GM19193 (cell line): ENCODE data around the gene FDXACB1.

ENCODE experiments used
- POLR2A ChIP-seq: IDR thresholded peaks from 4 replicates; pipeline ENCODE4 v1.6.1; 2011; ENCODE audit not compliant: insufficient read depth, insufficient read length; ENCODE audit errors: extremely low read depth

FDXACB1 gene

DNA sequence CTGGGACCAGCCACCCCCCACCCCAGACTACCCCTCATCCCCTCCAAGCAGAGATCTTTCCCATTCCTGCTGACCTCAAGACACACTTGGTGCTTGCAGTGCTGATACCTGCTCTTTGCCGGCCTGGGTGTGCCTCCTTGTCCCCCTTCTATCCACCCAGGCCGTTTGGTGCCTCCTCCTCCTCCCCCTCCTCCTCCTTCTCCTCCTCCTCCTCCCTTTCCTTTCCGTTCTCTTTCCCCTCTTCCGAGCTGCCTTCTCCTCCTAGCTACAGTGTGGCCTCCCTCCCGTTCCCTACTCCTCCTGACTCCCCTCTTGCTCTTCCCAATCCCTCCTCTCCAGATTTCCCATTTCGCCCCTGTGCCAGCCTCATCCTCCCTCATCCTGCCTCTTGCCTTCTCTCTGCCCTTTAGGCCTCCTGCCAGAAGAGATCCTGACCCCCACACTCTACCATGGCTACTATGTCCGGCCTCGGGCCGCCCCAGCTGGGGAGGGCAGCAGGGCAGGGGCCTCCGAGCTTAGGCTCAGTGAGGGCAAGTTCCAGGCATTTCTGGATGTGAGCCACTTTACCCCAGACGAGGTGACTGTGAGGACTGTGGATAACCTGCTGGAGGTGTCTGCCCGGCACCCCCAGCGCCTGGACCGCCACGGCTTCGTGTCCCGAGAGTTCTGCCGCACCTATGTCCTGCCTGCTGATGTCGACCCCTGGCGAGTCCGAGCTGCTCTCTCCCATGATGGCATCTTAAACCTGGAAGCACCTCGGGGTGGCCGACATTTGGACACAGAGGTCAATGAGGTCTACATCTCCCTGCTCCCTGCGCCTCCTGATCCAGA, 34.3 kb upstream of the FDXACB1 start:
- no peak for TF ChIP-seq POLR2A

DNA sequence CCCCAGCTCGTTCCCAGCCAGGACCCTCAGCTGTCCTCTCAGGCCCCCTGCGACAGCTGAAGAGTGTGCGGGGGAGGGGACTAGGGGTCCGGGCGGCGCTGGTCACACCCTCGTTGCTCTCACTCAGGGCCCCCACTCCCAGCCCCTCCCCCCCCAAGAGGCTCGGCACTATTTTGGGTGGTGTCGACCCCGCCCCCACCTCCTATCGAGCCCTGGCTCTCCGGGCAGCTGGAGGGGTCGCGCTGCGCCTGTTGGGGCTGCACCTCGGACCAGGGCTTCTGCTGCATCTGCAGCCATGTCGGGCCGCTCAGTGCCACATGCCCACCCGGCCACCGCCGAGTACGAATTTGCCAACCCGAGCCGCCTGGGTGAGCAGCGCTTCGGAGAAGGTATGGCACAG, 33.6 kb upstream of the FDXACB1 start, which contains the start of gene HSPB2:
Gene HSPB2 (plus strand): TSS at position 200 of the 400 bp plus-strand sequence. CDS start 96 bp downstream, at position 296.
- TF ChIP-seq POLR2A, result no peak

DNA sequence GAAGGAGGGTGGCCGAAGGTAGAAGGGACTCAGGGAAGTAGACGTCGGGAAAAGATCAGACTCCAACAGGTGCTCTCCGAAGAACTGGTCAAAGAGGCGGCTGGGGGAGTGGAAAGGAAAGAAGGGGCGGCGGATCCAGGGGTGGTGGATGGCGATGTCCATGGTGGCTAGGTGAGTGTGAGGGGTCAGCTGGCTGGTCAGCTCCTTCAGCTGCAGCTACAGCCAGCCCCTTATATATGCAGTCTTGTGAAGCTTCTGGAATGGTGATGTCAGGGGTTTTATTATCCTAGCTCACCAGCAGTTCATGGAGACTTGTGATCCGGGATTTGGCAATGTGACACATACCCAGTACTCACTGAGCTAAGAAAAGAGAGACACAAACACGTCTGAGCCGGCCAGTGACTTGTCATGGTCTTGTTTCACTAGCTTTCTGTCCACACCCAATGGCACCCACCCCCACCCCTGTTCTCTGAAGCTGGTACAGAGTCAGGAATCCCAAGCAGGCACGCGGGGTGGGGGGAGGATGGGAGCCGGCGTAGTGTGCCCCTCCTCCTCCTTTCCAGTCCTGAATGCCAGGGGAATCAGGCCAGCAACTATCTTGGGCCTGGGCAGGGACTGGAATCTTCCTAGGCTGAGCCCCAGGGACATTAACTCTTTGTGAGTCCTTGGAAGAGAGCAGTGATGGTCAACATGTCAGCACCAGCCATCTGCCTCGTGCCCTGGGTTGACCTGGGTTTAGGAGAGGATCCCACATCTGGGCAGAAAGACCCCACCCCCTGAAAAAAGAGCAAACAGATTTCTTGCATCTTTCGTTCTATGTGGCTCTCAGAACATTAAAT, 32.8 kb upstream of the FDXACB1 start, which contains the start of gene CRYAB:
Gene CRYAB (minus strand): TSS at position 208 of the 839 bp plus-strand sequence. CDS start 46 bp downstream, at position 162.
- no peak for TF ChIP-seq POLR2A

DNA sequence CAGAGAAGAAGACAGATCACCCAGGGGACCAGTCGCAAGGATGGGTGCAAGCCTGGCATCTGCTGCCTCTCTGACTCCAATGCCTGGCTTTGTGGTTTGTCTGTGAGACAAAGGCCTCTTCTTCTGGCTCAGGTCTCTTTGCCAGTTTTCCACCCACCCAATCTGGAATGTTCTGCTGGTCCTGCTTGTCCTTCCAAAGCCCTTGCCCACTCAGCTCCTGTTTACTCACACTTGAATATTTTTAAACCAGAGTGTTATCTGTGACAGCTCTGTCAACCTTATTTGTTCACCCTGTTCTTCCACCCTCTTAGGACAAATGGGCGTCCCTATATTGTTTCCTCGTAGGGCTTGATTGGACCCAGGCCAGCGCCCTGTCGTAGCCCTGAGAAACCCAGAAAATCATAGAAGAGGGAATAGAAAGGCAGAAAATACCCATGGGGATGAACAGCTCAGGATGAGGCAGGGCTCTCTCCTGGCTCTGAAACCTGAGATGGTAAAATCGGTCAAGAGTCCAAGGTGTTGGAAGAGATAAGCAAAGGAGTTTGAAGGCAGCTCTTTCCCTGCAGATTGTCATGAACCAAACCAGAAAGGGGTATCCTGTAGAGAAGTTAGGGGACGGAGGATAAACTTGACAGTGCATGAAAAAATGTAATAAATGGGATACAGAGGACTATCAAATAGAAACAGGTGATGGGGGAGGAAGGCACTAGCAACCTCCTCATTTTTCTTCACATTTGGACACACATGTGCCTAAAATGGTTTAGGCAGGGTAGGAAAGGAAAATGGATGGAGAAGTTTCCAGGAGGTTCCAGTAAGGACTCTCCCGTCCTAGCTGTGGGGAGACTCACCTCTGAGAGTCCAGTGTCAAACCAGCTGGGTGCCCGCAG, 32.0 kb upstream of the FDXACB1 start:
- TF ChIP-seq POLR2A, result no peak

DNA sequence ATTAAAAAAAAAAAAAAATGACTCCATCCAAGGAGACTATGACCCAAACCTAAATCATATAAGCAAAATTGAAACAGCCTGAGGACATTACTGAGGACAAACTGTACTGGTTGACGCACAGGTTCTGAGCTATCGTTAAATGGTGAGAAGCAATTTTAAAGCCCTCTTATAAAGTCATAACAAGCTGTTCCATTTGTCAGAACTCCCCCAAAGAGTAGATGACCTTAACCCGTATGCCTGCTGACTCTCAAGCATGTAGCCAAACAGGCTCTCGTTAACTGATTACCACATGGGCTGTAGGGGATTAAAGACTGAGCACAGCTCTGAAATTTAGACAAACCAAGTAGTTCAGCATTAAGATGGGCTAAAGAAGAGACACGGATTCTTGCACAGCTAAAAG, 30.4 kb upstream of the FDXACB1 start:
- no peak for TF ChIP-seq POLR2A

DNA sequence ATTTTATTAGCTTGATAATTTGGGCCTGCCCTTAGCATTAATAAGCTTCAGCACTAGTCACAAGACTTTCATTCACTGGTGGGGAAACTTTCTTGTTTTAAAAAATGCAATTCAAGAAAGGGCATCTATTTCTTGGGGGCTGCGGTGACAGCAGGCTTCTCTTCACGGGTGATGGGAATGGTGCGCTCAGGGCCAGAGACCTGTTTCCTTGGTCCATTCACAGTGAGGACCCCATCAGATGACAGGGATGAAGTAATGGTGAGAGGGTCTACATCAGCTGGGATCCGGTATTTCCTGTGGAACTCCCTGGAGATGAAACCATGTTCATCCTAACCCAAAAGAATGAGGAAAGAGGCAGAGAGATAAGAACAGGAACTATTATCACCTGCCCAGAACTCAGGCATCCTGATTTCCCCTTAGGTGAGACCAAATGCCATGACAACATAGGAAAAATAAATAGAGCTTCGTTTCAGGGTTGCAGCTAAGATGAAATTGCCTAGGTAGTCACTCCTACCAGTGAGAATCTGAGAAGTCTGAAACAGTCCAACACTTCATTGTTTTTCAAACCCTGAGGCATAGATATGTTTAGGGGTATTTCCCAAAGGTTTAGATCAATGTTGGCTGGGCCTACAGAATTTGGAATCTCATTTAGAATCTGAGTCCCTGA, 29.8 kb upstream of the FDXACB1 start:
- TF ChIP-seq POLR2A, result no peak

DNA sequence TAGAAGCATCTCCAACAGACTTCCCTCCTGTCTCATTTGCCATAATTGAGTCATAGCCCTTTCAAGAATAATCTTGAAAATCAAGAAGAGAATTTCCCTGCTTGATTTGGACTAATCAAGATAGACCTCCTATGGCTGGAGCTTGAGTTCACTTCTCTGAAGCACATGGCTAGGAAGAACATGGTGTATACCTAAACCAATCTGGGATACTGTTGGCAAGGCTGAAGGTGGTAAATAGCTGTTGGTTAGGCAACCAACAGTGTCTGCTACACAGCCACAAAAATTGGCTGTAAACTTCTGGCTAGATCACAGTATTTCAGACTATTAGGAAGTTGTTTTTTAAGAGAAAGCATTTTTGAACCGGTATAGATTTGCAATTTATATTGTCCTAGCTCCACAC, 27.7 kb upstream of the FDXACB1 start:
- TF ChIP-seq POLR2A, result no peak

DNA sequence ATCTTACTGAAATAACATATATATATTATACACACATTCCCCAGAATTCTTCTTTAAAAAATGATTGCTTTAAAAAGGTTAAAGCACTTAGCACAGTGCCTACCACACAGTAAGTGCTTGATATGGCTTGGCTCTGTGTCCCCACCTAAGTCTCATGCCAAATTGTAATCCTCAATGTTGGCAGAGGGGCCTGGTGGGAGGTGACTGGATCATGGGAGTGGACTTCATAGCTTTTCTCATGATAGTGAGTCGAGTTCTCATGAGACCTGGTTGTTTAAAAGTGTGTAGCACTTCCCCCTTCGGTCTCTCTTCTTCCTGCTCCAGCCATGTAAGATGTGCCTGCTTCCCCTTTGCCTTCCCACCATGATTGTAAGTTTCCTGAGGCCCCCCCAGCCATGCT, 26.4 kb upstream of the FDXACB1 start:
- no peak for TF ChIP-seq POLR2A

DNA sequence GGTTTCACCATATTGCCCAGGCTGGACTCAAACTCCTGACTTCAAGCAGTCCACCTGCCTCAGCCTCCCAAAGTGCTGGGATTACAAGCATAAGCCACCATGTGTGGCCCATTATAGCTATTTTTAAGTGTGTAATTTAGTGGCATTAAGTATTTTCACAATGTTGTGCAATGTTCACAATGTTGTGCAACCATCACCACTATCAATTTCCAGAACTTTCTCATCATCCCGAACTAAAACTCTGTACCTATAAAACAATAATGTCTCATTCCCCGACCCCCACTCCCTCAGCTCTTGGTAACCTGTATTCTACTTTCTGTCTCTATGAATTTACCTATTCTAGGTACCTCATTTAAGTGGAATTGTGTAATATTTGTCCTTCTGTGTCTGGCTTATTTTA, 7.9 kb upstream of the FDXACB1 start:
- no peak for TF ChIP-seq POLR2A

DNA sequence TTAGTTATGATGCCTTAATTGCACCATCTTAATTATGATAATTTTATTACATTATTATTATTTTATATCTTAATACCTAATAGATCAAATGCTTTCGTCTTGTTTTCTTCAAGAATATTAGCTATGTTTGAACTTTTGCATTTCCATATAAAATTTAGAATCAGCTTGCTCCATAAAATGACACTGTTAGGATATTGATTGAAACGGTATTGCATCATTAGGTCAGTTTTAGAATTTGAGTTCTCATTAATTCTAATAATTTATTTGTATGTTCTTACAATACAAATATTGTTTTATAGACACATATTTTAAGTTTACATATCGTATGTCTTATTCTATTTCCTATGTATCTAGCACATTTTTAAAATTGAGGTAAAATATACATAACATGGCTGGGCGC, 7.1 kb upstream of the FDXACB1 start:
- no peak for TF ChIP-seq POLR2A

DNA sequence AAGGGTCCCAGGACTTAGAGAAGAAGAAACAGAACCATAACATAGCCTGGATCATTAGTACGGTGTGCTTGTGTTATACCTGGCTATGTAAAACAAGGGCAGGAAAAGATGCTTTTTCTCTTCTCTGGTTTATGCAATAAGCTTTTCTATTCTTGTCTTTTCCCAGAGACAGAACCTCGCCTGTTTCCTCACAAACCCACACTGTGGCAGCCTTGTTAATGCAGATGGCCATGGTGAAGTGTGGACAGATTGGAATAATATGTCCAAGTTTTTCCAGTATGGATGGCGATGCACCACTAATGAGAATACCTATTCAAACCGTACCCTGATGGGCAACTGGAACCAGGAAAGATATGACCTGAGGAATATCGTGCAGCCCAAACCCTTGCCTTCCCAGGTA, 3.2 kb upstream of the FDXACB1 start:
- no peak for TF ChIP-seq POLR2A

DNA sequence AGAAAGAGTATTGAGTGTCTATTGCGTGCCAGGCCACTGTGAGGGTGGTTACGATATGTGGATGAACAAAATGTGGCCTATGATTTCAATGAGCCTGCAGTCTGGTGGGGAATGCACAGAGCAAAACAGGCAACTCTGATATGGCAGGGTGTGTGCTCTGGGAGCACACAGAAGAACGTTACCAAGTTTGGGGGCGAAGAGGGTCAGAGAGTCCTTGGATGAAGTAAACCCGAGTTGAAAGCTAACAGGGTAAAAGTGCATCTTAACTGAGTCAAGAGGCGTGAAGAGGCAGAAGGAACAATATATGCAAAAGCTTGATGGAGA, 634 bp upstream of the FDXACB1 start:
- TF ChIP-seq POLR2A, result no peak

DNA sequence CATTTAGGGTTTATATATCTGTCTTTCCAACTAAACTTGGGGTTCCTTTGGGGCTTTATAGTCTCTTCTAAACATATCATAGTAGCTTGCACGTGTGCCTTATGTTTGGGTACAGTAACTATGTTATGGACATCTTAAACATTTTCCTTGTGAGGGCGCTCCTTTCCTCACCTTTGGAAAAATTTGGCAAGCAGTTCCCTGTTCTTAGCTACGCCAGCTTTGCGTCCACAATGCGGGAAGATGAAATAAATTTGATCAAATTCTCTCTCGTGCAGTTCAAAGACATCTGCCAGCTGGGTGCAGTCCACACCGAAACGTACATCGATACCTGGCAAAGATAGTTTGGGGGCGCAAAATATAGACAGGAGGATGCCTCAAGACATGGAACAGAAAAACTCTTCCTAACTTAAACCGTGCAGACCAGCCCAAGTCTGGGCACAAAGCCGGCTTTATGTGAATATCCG, 548 bp downstream of the FDXACB1 start:
- no peak for TF ChIP-seq POLR2A

DNA sequence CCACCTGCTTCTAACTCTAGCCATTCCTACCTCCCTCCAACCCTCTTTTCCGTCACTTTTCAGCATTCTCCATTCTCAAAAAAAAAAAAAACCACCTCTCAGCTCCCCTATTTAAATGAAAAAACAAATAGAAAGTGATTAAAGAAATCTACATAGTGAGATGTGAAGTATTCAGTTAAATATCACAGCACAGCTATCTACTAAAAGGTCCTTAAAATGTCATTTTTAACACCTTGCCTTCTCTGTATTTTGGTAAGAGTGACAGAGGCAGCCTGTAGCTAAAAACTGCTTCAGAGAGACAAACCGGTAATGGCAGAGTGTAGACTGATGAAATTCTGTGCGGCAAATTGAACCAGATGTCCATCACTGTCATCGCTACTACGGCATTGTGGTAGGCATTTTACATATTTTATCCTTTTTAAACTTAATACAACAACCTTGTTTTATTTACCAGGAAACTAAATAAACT, 7.2 kb downstream of the FDXACB1 start:
- no peak for TF ChIP-seq POLR2A

DNA sequence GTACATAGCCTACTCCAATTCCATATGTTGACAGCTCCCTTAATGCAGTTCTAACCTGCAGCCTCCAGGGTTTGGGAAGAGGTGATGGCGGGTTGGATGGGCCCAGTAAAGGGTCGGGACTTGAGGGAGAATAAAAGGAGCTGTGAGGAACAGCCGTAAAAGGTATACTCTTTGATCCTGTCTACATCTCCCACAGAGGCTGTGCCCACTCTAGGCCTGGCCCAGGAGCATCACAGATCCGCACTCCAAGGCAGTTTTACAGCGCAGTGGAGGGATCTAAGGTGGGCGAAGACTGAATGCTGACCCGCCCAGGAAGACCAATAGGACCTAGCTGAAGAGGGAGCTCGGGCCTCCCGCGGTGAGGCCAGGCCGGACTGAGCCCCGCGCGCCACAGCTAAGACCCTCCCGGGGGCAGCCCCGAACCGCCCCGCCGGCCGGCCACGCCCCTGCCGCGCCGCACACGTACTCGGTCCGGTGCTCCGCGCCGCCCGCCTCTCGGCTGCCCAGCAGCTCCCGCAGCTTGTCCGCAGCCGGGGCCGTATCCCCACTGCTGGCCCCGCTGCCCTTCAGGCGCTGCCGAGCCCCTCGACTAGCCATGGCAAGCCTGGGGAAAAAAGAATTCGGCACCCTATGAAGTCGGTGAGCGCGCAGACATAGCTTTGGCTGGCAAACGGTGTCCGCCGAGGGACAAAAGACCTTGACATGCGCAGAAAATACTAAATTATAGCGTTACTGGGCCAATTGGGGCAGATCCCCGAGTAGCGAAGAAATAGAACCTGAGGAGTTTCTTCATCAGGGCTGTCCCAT, 7.9 kb downstream of the FDXACB1 start, which contains the start of gene ALG9:
Gene ALG9 (minus strand): TSS at position 696 of the 807 bp plus-strand sequence. CDS start 99 bp downstream, at position 597.
- peak; percentile 63 for TF ChIP-seq POLR2A
